GM23338 (cell line): Measurements from ENCODE around the gene EPHA3.

Experiments
- POLR2AphosphoS5 ChIP-seq: IDR thresholded peaks from 2 replicates; pipeline ENCODE4 v1.6.1; 2016; ENCODE audit warnings: antibody characterized with exemption, low read depth
- TF ChIP-seq, protein P1 (sequence below): IDR thresholded peaks from one replicate; pipeline ENCODE4 v1.6.1; 2018; ENCODE audit warnings: antibody characterized with exemption; ENCODE audit not compliant: unreplicated experiment
- TF ChIP-seq, protein P2 (sequence below), 2 experiments: fragments of 200-600 bp in 1 of 2; sonication (generic) in 1 of 2; conservative IDR thresholded peaks; 2 replicates each; pipeline versions ENCODE4 v1.5.1 to v1.6.1; 2016 to 2017; ENCODE audit warnings: antibody characterized with exemption in 2 of 2, low read depth in 2 of 2, mild to moderate bottlenecking in 2 of 2, moderate library complexity in 1 of 2

DNA sequence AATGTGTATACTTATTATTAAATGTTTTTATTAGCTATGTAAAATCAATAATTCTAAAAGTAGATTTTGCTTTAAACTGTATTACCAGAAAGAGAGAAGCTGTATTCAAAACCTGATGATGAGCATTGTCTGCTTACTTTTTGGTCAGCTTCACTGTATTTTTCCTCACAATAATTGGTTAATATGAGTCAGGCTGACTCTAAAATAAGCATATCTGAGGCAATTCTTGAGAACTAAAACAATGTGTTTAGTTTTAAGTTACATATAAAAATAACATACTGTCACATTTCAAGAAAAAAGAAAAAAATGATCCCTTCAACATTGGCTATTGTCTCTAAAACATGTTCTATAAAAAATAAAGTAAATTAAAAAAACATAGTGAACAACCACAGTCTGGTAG, 66.1 kb downstream of the EPHA3 start:
- TF ChIP-seq, protein P1, sequence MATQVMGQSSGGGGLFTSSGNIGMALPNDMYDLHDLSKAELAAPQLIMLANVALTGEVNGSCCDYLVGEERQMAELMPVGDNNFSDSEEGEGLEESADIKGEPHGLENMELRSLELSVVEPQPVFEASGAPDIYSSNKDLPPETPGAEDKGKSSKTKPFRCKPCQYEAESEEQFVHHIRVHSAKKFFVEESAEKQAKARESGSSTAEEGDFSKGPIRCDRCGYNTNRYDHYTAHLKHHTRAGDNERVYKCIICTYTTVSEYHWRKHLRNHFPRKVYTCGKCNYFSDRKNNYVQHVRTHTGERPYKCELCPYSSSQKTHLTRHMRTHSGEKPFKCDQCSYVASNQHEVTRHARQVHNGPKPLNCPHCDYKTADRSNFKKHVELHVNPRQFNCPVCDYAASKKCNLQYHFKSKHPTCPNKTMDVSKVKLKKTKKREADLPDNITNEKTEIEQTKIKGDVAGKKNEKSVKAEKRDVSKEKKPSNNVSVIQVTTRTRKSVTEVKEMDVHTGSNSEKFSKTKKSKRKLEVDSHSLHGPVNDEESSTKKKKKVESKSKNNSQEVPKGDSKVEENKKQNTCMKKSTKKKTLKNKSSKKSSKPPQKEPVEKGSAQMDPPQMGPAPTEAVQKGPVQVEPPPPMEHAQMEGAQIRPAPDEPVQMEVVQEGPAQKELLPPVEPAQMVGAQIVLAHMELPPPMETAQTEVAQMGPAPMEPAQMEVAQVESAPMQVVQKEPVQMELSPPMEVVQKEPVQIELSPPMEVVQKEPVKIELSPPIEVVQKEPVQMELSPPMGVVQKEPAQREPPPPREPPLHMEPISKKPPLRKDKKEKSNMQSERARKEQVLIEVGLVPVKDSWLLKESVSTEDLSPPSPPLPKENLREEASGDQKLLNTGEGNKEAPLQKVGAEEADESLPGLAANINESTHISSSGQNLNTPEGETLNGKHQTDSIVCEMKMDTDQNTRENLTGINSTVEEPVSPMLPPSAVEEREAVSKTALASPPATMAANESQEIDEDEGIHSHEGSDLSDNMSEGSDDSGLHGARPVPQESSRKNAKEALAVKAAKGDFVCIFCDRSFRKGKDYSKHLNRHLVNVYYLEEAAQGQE, result no peak
- TF ChIP-seq, protein P2, sequence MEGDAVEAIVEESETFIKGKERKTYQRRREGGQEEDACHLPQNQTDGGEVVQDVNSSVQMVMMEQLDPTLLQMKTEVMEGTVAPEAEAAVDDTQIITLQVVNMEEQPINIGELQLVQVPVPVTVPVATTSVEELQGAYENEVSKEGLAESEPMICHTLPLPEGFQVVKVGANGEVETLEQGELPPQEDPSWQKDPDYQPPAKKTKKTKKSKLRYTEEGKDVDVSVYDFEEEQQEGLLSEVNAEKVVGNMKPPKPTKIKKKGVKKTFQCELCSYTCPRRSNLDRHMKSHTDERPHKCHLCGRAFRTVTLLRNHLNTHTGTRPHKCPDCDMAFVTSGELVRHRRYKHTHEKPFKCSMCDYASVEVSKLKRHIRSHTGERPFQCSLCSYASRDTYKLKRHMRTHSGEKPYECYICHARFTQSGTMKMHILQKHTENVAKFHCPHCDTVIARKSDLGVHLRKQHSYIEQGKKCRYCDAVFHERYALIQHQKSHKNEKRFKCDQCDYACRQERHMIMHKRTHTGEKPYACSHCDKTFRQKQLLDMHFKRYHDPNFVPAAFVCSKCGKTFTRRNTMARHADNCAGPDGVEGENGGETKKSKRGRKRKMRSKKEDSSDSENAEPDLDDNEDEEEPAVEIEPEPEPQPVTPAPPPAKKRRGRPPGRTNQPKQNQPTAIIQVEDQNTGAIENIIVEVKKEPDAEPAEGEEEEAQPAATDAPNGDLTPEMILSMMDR (conservative IDR thresholded peaks at IDR 0.05; ENCODE audit: low read depth in 2 of 2), result no peak
- TF ChIP-seq POLR2AphosphoS5, result no peak
